NCI-H1930 (cell line): ENCODE measurements around the gene RAB27B.
"Not testable (repeated sequence)": the region's sequence is repeated elsewhere in the genome, so short reads cannot be mapped to it uniquely, and the experiment has no call there.

Experiments
- DNase-seq, 2 experiments: peaks; one replicate each; lab custom pipeline; 2025; lab: John Stamatoyannopoulos, UW

Gene RAB27B

GRCh38 chr18:54815086-54815485, 13.2 kb upstream of the RAB27B start:
- DNase-seq, result no peak

GRCh38 chr18:54820785-54821275, 7.4 kb upstream of the RAB27B start:
- DNase-seq, result not testable (repeated sequence)

- no peak for DNase-seq
Measured at GRCh38 chr18:54822872-54823845, 5.1 kb upstream of the RAB27B start.

DNA sequence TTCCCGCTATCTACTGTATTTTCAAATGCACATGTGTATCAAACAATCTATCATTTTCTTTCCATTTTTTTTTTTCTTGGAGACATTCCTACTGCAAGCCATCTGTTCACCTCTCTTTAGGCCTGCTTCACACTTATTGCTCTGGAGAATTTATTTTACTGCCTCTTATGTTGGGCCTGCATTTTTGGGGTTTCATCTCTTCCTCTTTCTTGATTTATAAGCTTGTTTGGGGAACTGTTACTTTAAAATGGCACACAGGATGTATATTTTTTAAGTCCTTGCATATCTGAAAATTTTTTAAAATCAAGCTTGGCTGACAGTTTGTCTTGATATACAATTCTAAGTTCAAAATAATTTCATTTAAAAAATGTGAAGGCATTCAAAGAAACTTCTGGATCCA, 3.5 kb upstream of the RAB27B start:
- no peak for DNase-seq

- DNase-seq, result no peak
Measured at GRCh38 chr18:54825601-54826344, 2.5 kb upstream of the RAB27B start.

GRCh38 chr18:54828986-54829385, 709 bp downstream of the RAB27B start:
- no peak for DNase-seq

DNA sequence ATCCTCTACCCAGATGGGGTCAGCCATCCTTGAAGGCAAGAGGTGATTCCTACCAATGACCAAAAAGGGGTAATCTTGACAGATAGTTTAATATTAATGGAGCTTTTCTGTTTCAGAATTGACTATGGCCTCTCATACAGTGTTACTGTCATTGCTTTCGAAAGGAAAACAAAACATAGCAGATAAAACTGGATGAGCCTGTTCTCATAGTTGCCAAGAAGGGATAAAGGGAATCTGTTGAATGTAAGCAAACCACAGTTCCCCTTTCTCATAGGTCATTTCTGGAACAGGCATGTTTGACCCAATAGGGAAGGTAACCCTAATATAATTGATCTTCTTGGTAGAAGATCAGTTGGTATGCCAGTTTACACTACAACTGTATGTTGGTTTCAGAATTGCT, 1.6 kb downstream of the RAB27B start:
- no peak for DNase-seq

GRCh38 chr18:54830260-54830659, 2.0 kb downstream of the RAB27B start:
- DNase-seq, result no peak

GRCh38 chr18:54830866-54831265, 2.6 kb downstream of the RAB27B start:
- DNase-seq, result no peak

GRCh38 chr18:54835944-54836343, 7.7 kb downstream of the RAB27B start:
- DNase-seq, result no peak

DNA sequence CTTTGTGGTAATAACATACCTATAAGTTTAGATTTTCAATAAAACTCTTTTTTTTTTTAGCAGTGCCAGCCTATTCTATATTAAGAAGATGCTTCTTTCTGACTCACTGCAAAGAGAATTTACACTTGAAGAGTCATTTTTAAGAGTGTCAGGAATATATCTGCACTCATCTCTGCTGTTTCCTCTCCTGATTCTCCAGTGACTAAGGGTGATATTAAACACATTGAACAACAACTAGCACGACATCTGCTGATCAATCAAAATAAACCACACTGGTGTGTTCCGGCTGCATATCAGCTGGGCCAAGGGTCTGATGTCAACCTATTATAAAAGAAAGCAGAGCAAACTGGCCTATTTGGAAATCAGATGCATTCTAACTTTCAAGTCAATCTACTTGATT, 15.0 kb downstream of the RAB27B start:
- no peak for DNase-seq

DNA sequence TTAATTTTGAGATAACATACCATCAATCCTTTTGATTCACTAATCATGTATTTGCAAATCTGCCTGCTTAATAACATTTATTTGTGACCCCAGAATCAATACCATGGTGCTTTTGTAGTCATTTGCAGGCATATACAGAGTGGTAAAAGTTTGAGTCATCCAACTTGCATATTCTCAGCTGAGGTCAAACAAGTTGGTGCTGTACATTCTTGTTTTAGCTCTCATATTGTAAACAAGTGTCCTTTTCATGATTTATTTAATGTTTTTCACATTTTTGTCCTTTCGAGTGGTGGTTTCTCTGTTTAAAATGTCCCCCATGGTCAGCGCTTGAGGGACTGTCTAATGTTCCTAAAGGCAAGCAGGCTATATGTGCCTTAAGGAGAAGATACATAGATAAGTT, 17.5 kb downstream of the RAB27B start:
- DNase-seq, result no peak

GRCh38 chr18:54848121-54848520, 19.8 kb downstream of the RAB27B start:
- DNase-seq, result no peak

DNA sequence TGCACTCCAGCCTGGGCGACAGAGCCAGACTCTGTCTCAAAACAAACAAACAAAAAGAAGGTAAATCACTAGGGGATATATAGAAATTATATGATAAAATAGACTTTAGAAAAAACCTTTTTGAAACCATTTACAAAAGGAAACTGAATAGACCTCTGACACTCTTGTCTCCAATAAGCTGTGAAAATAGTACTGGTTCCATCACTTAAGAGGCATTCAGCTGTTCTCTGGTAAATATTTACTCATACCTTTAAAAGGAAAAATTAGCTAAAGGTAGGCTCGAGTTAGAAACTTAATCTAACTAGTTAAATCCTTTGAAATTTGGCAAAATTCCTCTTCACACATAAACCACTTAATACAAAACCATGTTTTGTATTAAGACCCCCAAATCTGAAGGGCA, 21.4 kb downstream of the RAB27B start:
- no peak for DNase-seq

- DNase-seq, result no peak
Measured at GRCh38 chr18:54850598-54850997, 22.3 kb downstream of the RAB27B start.

- no peak for DNase-seq
Measured at GRCh38 chr18:54852780-54853675, 24.8 kb downstream of the RAB27B start.

DNA sequence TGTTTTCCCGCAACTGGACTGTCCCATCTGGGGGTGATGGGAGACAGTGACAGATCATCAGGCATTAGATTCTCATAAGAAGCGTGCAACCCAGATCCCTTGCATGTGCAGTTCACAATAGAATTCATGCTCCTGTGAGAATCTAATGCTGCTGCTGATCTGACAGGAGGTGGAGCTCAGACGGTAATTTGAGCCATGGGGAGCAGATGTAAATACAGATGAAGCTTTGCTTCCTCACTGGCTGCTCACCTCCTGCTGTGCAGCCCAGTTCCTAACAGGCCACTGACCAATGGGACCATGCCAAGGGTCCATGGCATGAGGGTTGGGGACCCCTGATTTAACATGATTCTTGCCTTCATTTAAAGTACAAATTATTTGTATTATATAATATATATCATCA, 26.8 kb downstream of the RAB27B start:
- DNase-seq, result not testable (repeated sequence)

DNA sequence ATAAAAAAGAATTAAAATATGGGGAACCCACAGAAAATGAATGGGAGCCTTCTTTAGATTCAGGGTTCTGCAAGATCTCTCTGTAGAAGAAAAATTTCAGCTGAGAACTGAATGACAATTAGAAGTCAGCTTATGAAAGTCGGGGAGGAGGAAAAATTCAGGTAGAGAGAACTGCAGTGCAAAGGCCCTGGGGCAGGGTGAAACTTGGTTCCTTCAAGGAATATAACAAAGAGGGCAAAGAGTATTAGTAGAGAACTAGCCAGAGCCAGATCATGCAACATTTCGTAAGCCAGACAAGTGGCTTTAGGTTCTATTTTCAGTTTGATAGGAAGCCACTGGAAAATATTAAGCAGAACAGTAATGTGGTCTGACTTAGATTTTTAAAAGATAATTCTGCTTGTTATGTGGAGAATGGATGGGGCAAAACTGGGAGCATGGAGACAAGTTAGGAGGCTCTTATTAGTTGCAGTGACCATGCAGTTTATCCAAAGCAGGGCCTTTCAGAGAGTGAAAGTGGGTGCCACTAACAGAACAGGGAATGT, 27.9 kb downstream of the RAB27B start:
- no peak for DNase-seq

GRCh38 chr18:54857499-54857898, 29.2 kb downstream of the RAB27B start:
- DNase-seq, result no peak

- no peak for DNase-seq
Measured at GRCh38 chr18:54859667-54860421, 31.6 kb downstream of the RAB27B start.

GRCh38 chr18:54860941-54861340, 32.7 kb downstream of the RAB27B start:
- DNase-seq, result no peak
